OCI-LY7 (cell line): ENCODE data around the gene CCT6B. TPM values are rescaled to one million over a fixed set of nuclear protein-coding genes. Genes with fewer than 3 reads are reported as not detected.
A peak's percentile ranks its signal among the peaks of the same experiment; 100 is the strongest.

Experiments used
- BruUV-seq: library from RNA; stranded (reverse); fragments of 400-500 nt; replicated peaks from 2 replicates; lab custom pipeline; 2021; lab: Mats Ljungman, UMichigan
- CTCF ChIA-PET: fragments of 300-600 bp; sonication (Branson Sonifier 250); formaldehyde crosslinking; loops from one replicate; lab custom pipeline; 2022; ENCODE audit warnings: antibody characterized with exemption; ENCODE audit not compliant: unreplicated experiment; lab: Charles Lee
- POLR2A ChIA-PET: fragments of 300-600 bp; sonication (Branson Sonifier 250); formaldehyde crosslinking; loops from one replicate; lab custom pipeline; 2022; ENCODE audit warnings: antibody characterized with exemption; lab: Charles Lee
- DNase-seq: peaks from one replicate; pipeline ENCODE4 v3.0.0-alpha.2; 2015; ENCODE audit warnings: low spot score
- H2AFZ ChIP-seq: fragments of 200-600 bp; sonication (generic), shearing (Covaris generic); 2 replicates; pipeline ENCODE4 v1.6.1; 2014; ENCODE audit warnings: mild to moderate bottlenecking, antibody characterized with exemption, low read length, moderate library complexity
- H3K27ac ChIP-seq: fragments of 200-600 bp; sonication (generic); 2 replicates; pipeline ENCODE4 v1.5.1; 2014; ENCODE audit warnings: mixed run types, low read depth, mild to moderate bottlenecking, moderate library complexity, low read length, inconsistent platforms; ENCODE audit not compliant: poor library complexity, severe bottlenecking
- H3K36me3 ChIP-seq: fragments of 200-600 bp; sonication (generic); 2 replicates; pipeline ENCODE4 v1.6.1; 2014; ENCODE audit warnings: mild to moderate bottlenecking, antibody characterized with exemption, low read length, moderate library complexity, mixed read lengths; ENCODE audit not compliant: insufficient read depth
- H3K4me1 ChIP-seq: fragments of 200-600 bp; sonication (generic); 2 replicates; pipeline ENCODE4 v1.5.1; 2014; ENCODE audit warnings: mild to moderate bottlenecking, low read length; ENCODE audit not compliant: insufficient read depth, poor library complexity, severe bottlenecking
- H3K4me2 ChIP-seq: fragments of 200-600 bp; sonication (generic); 2 replicates; pipeline ENCODE4 v1.6.1; 2014; ENCODE audit warnings: mild to moderate bottlenecking, low read length
- H3K4me3 ChIP-seq: fragments of 200-600 bp; sonication (generic); 2 replicates; pipeline ENCODE4 v1.5.1; 2014; ENCODE audit warnings: mild to moderate bottlenecking, low read depth, low read length; ENCODE audit not compliant: poor library complexity, severe bottlenecking
- H3K79me2 ChIP-seq: fragments of 200-600 bp; sonication (generic); 2 replicates; pipeline ENCODE4 v1.6.1; 2016; ENCODE audit warnings: low read depth, mild to moderate bottlenecking, low read length, moderate library complexity, mixed read lengths; ENCODE audit not compliant: insufficient read depth
- H3K9me2 ChIP-seq: fragments of 200-600 bp; sonication (generic); 2 replicates; pipeline ENCODE4 v1.6.1; 2016; ENCODE audit warnings: mild to moderate bottlenecking, low read length, mixed read lengths; ENCODE audit not compliant: insufficient read depth
- H3K9me3 ChIP-seq: fragments of 200-600 bp; sonication (generic); 2 replicates; pipeline ENCODE4 v1.6.1; 2014; ENCODE audit warnings: mild to moderate bottlenecking, mixed run types, low read length, mixed read lengths
- H4K20me1 ChIP-seq: fragments of 200-600 bp; sonication (generic); 2 replicates; pipeline ENCODE4 v1.6.1; 2014; ENCODE audit warnings: mild to moderate bottlenecking, antibody characterized with exemption, low read length, moderate library complexity, mixed read lengths; ENCODE audit not compliant: insufficient read depth
- EZH2phosphoT487 ChIP-seq: fragments of 200-600 bp; sonication (generic); IDR thresholded peaks from 2 replicates; pipeline ENCODE4 v1.6.1; 2018; ENCODE audit warnings: low read depth, borderline replicate concordance, mild to moderate bottlenecking, mixed run types, antibody characterized with exemption, low read length, moderate library complexity, mixed read lengths
- intact Hi-C: fragments of 100-400 bp; cut with micrococcal nuclease; formaldehyde crosslinking; loops from one replicate; pipeline ENCODE4 v1.10.0; 2022; ENCODE audit not compliant: unreplicated experiment
- total RNA-seq, 2 experiments: library from RNA; depleted of rRNA in 1 of 2; stranded (reverse); fragments of >200 nt in 1 of 2; shearing (Covaris generic) in 1 of 2; gene quantifications; 2 replicates each; pipeline ENCODE4 v1.2.3, GENCODE V29; 2014 to 2022
- TF ChIP-seq, protein P1 (sequence below): fragments of 200-600 bp; sonication (generic); conservative IDR thresholded peaks from 2 replicates; pipeline ENCODE4 v1.5.1; 2014; ENCODE audit warnings: mild to moderate bottlenecking, antibody characterized with exemption, low read length, moderate library complexity, mixed read lengths

Gene CCT6B
- total RNA-seq, 2 experiments from 2014 or later, result 1.9 to 2.6 TPM

DNA sequence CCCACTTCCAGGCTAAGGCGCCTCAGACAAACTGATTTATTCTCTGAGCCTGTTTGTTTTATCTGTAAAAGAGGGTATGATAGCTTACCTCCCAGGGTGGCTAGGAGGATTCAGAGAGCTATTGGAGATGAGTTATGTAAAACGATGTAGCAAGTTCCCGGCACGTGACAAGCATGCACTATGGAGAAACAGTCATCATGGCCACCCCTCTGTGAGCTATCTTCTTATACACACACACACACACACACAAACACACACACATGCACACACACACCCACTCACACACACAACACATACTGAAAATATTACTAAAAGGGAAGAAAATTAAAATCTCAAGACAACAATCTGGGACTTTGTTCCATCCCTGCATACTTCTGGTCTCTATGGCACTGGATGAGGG is 66.3 kb downstream of the CCT6B start:
- Histone ChIP-seq H3K4me1 (no peaks in the 10 kb centered on the region), H3K9me3 (no peaks in the 10 kb centered on the region), H3K36me3 (no peaks in the 10 kb centered on the region), H3K27ac (no peak overlapping the region), H3K4me3 (no peak overlapping the region), H4K20me1 (no peaks in the 10 kb centered on the region), H3K79me2 (no peaks in the 10 kb centered on the region), H2AFZ (no peak overlapping the region), H3K4me2 (no peak overlapping the region), H3K9me2 (no peaks in the 10 kb centered on the region)
- BruUV-seq, result no TSS peak
- intact Hi-C loops, result loop anchor here (10.0 kb wide), 1 partner anchor 470 kb away; no protein-coding TSS in a partner anchor
- ChIA-PET CTCF (no interaction called here), POLR2A (no interaction called here)
- DNase-seq, result no peak
- TF ChIP-seq, protein P1, sequence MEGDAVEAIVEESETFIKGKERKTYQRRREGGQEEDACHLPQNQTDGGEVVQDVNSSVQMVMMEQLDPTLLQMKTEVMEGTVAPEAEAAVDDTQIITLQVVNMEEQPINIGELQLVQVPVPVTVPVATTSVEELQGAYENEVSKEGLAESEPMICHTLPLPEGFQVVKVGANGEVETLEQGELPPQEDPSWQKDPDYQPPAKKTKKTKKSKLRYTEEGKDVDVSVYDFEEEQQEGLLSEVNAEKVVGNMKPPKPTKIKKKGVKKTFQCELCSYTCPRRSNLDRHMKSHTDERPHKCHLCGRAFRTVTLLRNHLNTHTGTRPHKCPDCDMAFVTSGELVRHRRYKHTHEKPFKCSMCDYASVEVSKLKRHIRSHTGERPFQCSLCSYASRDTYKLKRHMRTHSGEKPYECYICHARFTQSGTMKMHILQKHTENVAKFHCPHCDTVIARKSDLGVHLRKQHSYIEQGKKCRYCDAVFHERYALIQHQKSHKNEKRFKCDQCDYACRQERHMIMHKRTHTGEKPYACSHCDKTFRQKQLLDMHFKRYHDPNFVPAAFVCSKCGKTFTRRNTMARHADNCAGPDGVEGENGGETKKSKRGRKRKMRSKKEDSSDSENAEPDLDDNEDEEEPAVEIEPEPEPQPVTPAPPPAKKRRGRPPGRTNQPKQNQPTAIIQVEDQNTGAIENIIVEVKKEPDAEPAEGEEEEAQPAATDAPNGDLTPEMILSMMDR, result no peak
- TF ChIP-seq EZH2phosphoT487, result no peak

DNA sequence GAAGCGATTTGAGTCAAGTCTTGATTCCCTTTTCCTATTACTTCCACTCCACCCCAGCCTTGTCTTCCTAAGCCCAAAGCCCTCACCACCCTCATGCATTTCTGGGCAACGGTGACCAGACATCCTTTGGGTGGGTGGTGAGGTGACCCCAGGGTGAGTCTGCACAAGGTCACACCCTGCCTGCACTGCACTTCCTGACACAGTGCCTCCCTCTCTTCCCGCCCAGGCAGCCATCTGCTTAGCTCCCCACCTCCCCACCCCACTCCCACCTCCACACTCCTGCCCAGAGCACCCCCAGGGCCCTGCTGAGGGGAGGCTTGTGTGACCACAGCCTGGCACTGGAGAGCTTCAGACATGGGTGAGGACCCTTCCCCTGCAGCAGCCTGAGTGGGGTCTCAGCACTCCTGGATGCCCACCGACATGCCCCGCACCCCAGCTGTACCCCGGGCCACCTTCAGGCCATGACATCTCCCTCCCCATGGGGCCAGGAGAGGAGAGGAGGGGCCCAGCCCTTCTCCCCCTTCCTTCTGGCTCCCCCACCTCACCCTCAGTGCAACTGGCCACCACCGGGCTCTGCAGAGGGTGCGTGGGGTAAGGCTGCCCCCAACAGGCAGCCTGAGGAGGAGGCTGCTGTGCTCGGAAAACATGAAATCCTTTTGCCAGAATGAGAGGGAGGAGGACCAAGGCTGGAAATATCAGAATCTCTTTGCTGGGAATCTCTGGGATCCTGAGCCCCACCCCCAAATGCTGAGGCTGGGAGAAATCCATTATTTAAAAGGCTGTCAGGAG is 68.6 kb downstream of the CCT6B start:
- BruUV-seq, result no TSS peak
- intact Hi-C loops, result loop anchor here (1.0 to 10.0 kb wide), 2 partner anchors 350 to 468 kb away; no protein-coding TSS in a partner anchor
- peak; percentile 47 for DNase-seq

More for the DNA sequence above, 68.6 kb downstream of the CCT6B start:
- no peaks in the 10 kb centered on the region for H4K20me1 ChIP-seq
- no peaks in the 10 kb centered on the region for H3K9me2 ChIP-seq
- H3K79me2 ChIP-seq, result no peaks in the 10 kb centered on the region
- no peaks in the 10 kb centered on the region for H3K4me1 ChIP-seq
- POLR2A ChIA-PET, result no interaction called here
- H3K9me3 ChIP-seq, result no peaks in the 10 kb centered on the region
- TF ChIP-seq, protein P1, result peak; percentile 89
- no peak for TF ChIP-seq EZH2phosphoT487
- H3K27ac ChIP-seq, result no peak overlapping the region
- H2AFZ ChIP-seq, result no peak overlapping the region
- no peaks in the 10 kb centered on the region for H3K36me3 ChIP-seq
- no peak overlapping the region for H3K4me3 ChIP-seq
- CTCF ChIA-PET, result no interaction called here
- H3K4me2 ChIP-seq, result no peak overlapping the region
